Measurements from ENCODE around the gene CCDC13.

- TF ChIP-seq CTCF (IDR thresholded peaks at IDR 0.05), result no peak
- TF ChIP-seq POLR2A (IDR thresholded peaks at IDR 0.05), result peak; percentile 96 to 97
- TF ChIP-seq POLR2AphosphoS5 (IDR thresholded peaks at IDR 0.05), result peak; percentile 97 to 99 (median 98)
These were observed 31.2 kb upstream of the CCDC13 start, which contains the start of gene HIGD1A for GRCh38 chr3:42804106-42804830.
